ENCODE results near the gene PALD1. TPM values are rescaled to one million over a fixed set of nuclear protein-coding genes. Genes with fewer than 3 reads are reported as not detected.

The PALD1 gene
- total and polyA plus RNA-seq, 9 donors, result 14.0 to 21.3 (median 18.3) TPM

GRCh38 chr10:70561558-70561957 is 83.0 kb downstream of the PALD1 start:
- Histone ChIP-seq H3K4me3 (ENCODE audit: low read length) (no peak overlapping the region), H3K4me1 (ENCODE audit: control insufficient read depth, insufficient read depth, low read length) (peaks cover 55% of the 10 kb centered on the region), H3K27me3 (ENCODE audit: control insufficient read depth, insufficient read depth, low read length) (no peaks in the 10 kb centered on the region), H3K9me3 (replicated peaks; ENCODE audit: control insufficient read depth, low read depth, low read length) (no peaks in the 10 kb centered on the region), H3K36me3 (ENCODE audit: control insufficient read depth, insufficient read depth, low read length) (peaks cover 13% of the 10 kb centered on the region), H3K27ac (ENCODE audit: low read length) (peak overlapping the region; percentile 76)
- no peak for DNase-seq
- WGBS (ENCODE audit: insufficient coverage), result 64% methylated on average over 5 of the region's 6 CpGs

DNA sequence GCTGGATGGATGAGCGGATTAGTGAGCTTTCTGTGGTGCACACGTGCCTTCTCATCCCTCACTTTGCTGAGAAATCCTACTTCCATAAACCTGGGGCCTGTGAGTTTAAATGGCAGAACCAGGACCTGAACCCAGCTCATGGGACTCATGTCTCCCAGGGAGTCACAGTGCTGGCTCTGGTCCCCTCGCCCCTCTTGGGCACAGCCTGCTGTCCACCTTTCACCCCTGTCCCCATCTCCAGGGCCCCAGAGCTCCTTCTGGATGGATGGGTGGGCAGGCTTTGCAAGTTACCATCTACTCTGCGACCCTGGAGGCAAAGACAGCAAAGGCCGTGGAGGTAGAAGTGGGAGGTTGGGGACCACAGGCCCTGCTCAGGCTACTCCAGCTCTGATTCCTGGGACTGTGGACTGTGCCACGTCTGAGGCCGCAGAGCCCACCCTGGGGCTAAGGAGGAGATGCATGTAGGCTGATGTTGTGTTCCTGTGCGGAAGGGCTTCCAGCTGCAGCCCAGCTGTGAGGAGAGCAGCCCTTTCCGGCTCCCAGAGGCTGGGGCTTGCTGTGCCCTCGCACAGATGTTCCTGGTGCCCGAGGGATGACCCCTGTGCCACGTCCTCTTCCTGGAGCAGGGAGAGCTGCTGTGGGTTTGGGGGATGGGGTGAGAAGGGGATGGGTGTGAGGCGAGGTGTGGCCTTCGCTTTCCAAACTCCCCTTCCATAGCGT is 83.6 kb downstream of the PALD1 start:
- H3K4me1 ChIP-seq (ENCODE audit: control insufficient read depth, insufficient read depth, low read length), result peaks cover 55% of the 10 kb centered on the region
- no peaks in the 10 kb centered on the region for H3K9me3 ChIP-seq (replicated peaks; ENCODE audit: control insufficient read depth, low read depth, low read length)
- H3K27me3 ChIP-seq (ENCODE audit: control insufficient read depth, insufficient read depth, low read length), result no peaks in the 10 kb centered on the region
- WGBS (ENCODE audit: insufficient coverage), result 49% methylated on average over 7 of the region's 15 CpGs
- peak; percentile 83 for DNase-seq
- peaks cover 10% of the 10 kb centered on the region for H3K36me3 ChIP-seq (ENCODE audit: control insufficient read depth, insufficient read depth, low read length)
- H3K27ac ChIP-seq (ENCODE audit: low read length), result peak overlapping the region; percentile 76
- H3K4me3 ChIP-seq (ENCODE audit: low read length), result no peak overlapping the region

GRCh38 chr10:70563230-70563629 is 84.7 kb downstream of the PALD1 start:
- 42% methylated on average over 7 of the region's 7 CpGs for WGBS (ENCODE audit: insufficient coverage)
- H3K4me3 ChIP-seq (ENCODE audit: low read length), result no peak overlapping the region
- peaks cover 9% of the 10 kb centered on the region for H3K36me3 ChIP-seq (ENCODE audit: control insufficient read depth, insufficient read depth, low read length)
- DNase-seq, result no peak
- no peaks in the 10 kb centered on the region for H3K9me3 ChIP-seq (replicated peaks; ENCODE audit: control insufficient read depth, low read depth, low read length)
- H3K27me3 ChIP-seq (ENCODE audit: control insufficient read depth, insufficient read depth, low read length), result no peaks in the 10 kb centered on the region
- H3K27ac ChIP-seq (ENCODE audit: low read length), result peak overlapping the region; percentile 26
- peaks cover 55% of the 10 kb centered on the region for H3K4me1 ChIP-seq (ENCODE audit: control insufficient read depth, insufficient read depth, low read length)

GRCh38 chr10:70564113-70564725 is 85.7 kb downstream of the PALD1 start:
- no peak for DNase-seq
- Histone ChIP-seq H3K27ac (ENCODE audit: low read length) (no peak overlapping the region), H3K9me3 (replicated peaks; ENCODE audit: control insufficient read depth, low read depth, low read length) (no peaks in the 10 kb centered on the region), H3K4me1 (ENCODE audit: control insufficient read depth, insufficient read depth, low read length) (peaks cover 49% of the 10 kb centered on the region), H3K4me3 (ENCODE audit: low read length) (no peak overlapping the region), H3K36me3 (ENCODE audit: control insufficient read depth, insufficient read depth, low read length) (peaks cover 9% of the 10 kb centered on the region), H3K27me3 (ENCODE audit: control insufficient read depth, insufficient read depth, low read length) (no peaks in the 10 kb centered on the region)
- 85% methylated on average over 14 of the region's 21 CpGs for WGBS (ENCODE audit: insufficient coverage)

DNA sequence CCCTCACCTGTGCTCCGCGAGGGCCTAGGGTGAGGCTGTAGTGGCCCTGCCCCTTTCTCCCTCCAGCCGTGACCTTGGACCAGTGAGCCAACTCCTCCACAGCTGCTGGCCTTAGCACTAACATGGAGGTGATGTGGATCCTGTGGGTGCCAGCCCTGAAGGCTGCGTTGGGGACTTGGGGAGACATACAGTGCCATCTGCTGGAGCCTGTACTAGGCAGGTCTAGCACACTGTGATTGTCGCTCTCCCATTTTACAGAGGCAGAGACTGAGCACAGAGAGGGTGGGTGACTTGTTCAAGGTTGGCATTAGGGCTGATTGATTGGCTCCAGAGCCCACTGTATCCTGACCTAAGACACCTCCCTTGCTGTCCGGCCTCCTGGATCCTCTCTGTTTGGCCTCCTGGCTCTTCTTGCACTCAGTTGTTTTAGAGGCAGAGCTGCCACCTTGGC is 86.4 kb downstream of the PALD1 start:
- H3K36me3 ChIP-seq (ENCODE audit: control insufficient read depth, insufficient read depth, low read length), result peaks cover 9% of the 10 kb centered on the region
- DNase-seq, result no peak
- no peak overlapping the region for H3K27ac ChIP-seq (ENCODE audit: low read length)
- no peak overlapping the region for H3K4me3 ChIP-seq (ENCODE audit: low read length)
- H3K27me3 ChIP-seq (ENCODE audit: control insufficient read depth, insufficient read depth, low read length), result no peaks in the 10 kb centered on the region
- H3K4me1 ChIP-seq (ENCODE audit: control insufficient read depth, insufficient read depth, low read length), result peaks cover 42% of the 10 kb centered on the region
- H3K9me3 ChIP-seq (replicated peaks; ENCODE audit: control insufficient read depth, low read depth, low read length), result no peaks in the 10 kb centered on the region
- 82% methylated on average over 2 of the region's 6 CpGs for WGBS (ENCODE audit: insufficient coverage)

DNA sequence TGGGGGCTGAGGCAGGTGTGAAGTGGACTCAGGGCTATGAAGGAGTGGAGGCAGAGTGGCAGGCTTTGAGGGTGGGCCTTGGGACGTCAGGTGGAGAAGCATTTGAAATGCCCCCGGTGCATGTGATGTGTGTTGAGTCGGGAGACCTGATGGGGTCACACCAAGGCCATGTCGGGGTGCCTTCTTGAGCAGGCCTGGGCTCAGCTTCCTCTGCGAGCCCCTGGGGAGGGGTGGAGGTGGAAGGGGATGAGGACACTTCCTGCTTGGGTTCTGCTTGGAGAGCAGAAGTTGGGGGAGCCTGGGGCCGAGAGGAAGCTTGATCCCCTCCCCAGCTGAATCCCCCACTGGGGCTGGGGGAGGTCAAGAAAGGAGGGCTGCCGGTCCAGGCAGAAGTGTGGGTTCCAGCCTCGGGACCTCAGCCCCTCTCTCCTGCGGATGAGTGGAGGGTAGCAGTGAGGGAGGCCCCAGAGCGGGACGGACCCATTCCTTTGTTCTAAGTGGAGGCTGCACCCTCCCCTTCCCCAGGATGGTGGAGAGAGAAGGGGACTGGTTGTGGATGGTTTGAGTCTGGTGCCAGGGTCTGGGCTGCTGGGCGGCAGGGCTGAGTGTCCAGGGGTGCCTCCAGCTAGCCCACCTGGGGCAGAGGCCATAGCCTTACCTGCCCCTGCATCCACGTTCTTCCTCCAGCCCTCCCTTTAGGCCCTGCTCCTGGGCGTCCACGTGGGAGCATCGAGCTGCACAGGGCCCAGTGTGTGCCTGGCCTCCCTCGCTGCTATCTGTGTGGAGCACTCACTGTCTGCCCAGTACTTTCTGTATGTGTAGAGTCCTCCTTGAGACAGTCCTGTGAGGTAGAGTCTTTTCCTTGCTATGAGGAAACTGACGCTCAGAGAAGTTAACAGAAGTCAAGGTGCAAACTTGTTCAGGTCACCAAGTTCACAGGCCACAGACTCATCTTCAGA is 87.3 kb downstream of the PALD1 start:
- WGBS (ENCODE audit: insufficient coverage), result 67% methylated on average over 11 of the region's 18 CpGs
- H3K27ac ChIP-seq (ENCODE audit: low read length), result no peak overlapping the region
- peaks cover 33% of the 10 kb centered on the region for H3K4me1 ChIP-seq (ENCODE audit: control insufficient read depth, insufficient read depth, low read length)

GRCh38 chr10:70566515-70567290 is 88.1 kb downstream of the PALD1 start:
- Histone ChIP-seq H3K9me3 (replicated peaks; ENCODE audit: control insufficient read depth, low read depth, low read length) (no peaks in the 10 kb centered on the region), H3K36me3 (ENCODE audit: control insufficient read depth, insufficient read depth, low read length) (peaks cover 9% of the 10 kb centered on the region), H3K4me1 (ENCODE audit: control insufficient read depth, insufficient read depth, low read length) (peaks cover 30% of the 10 kb centered on the region), H3K4me3 (ENCODE audit: low read length) (no peak overlapping the region), H3K27me3 (ENCODE audit: control insufficient read depth, insufficient read depth, low read length) (no peaks in the 10 kb centered on the region), H3K27ac (ENCODE audit: low read length) (no peak overlapping the region)
- 87% methylated on average over 10 of the region's 18 CpGs for WGBS (ENCODE audit: insufficient coverage)
- no peak for DNase-seq

More for the DNA sequence above, 87.3 kb downstream of the PALD1 start:
- no peak for DNase-seq
- H3K9me3 ChIP-seq (replicated peaks; ENCODE audit: control insufficient read depth, low read depth, low read length), result no peaks in the 10 kb centered on the region
- H3K36me3 ChIP-seq (ENCODE audit: control insufficient read depth, insufficient read depth, low read length), result peaks cover 9% of the 10 kb centered on the region
- H3K4me3 ChIP-seq (ENCODE audit: low read length), result no peak overlapping the region
- no peaks in the 10 kb centered on the region for H3K27me3 ChIP-seq (ENCODE audit: control insufficient read depth, insufficient read depth, low read length)

DNA sequence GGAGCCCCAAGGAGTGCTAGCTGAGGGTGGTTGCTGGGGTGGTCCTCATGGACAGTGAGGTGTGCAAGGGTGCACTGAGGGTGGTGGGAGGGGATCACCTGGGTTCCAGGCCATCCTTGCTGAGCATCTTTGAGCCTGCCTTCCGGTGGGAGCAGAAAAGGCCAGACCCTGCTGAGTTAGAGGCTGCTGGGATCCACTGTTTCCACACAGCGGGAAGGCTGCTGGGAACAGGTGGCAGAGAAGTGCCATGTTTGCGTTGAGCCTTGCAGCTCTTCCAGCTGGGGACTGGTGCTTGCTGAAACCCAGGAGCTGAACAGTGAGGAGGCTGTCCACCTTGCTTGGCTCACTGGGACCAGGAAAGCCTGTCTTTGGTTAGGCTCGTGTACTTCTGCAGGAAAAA is 89.0 kb downstream of the PALD1 start:
- DNase-seq, result no peak
- Histone ChIP-seq H3K9me3 (replicated peaks; ENCODE audit: control insufficient read depth, low read depth, low read length) (no peaks in the 10 kb centered on the region), H3K4me3 (ENCODE audit: low read length) (no peak overlapping the region), H3K4me1 (ENCODE audit: control insufficient read depth, insufficient read depth, low read length) (peaks cover 23% of the 10 kb centered on the region), H3K27me3 (ENCODE audit: control insufficient read depth, insufficient read depth, low read length) (no peaks in the 10 kb centered on the region), H3K27ac (ENCODE audit: low read length) (no peak overlapping the region), H3K36me3 (ENCODE audit: control insufficient read depth, insufficient read depth, low read length) (peaks cover 9% of the 10 kb centered on the region)
- WGBS (ENCODE audit: insufficient coverage), result 62% methylated on average over 4 of the region's 4 CpGs

DNA sequence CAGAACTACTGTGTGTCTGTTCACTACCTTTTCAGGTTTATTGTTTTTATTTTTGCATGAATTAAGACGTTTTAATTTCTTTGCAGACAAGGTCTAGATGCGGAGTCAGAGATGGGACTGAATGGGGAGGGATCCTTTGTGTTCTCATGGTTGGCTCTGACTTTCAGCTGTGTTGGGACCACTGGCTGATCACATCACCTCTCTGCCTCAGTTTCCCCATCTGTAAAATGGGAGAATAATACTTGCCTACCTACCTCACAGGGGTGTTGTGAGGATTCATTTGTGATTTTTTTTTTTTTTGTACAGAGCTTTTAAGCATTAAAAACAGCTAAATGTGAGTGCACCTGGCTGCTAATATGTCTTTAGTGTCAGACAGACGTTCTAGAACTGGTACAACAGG is 89.5 kb downstream of the PALD1 start:
- WGBS (ENCODE audit: insufficient coverage), result 90% methylated on average over 2 of the region's 3 CpGs
- H3K4me1 ChIP-seq (ENCODE audit: control insufficient read depth, insufficient read depth, low read length), result peaks cover 17% of the 10 kb centered on the region
- H3K9me3 ChIP-seq (replicated peaks; ENCODE audit: control insufficient read depth, low read depth, low read length), result no peaks in the 10 kb centered on the region
- H3K27ac ChIP-seq (ENCODE audit: low read length), result no peak overlapping the region
- no peak for DNase-seq
- no peaks in the 10 kb centered on the region for H3K27me3 ChIP-seq (ENCODE audit: control insufficient read depth, insufficient read depth, low read length)
- peaks cover 9% of the 10 kb centered on the region for H3K36me3 ChIP-seq (ENCODE audit: control insufficient read depth, insufficient read depth, low read length)
- H3K4me3 ChIP-seq (ENCODE audit: low read length), result no peak overlapping the region

Data from muscle of leg (tissue), 11 donors.